ENCODE measurements around the gene NGRN. TPM values are rescaled to one million over a fixed set of nuclear protein-coding genes. Genes with fewer than 3 reads are reported as not detected.
"Not testable (repeated sequence)": the region's sequence is repeated elsewhere in the genome, so short reads cannot be mapped to it uniquely, and the experiment has no call there.

Gene NGRN
- total and polyA plus RNA-seq, 2 of the 8 experiments (the other 6 are each of a cell fraction or from before 2014, with no cell fraction given): 60.1 to 101 TPM

DNA sequence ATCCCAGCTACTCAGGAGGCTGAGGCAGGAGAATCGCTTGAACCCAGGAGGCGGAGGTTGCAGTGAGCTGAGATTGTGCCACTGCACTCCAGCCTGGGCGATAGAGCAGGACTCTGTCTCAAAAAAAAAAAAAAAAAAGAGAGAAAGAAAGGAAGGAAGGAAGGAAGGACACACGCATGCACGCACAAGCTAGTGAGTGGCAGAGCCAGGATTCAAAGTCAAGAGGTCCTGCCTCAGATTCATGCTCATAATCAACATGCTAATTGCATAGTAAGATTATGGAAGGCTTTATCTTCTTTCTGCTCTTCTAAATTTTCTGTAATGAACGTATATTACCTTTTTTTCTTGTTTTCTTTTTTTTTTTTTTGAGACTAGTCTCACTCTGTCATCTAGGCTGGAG is 4.7 kb upstream of the NGRN start:
- H2BK15ac ChIP-seq (ENCODE audit: low read length); H3K9ac ChIP-seq (replicated peaks in 1 of 4; ENCODE audit: extremely low read depth in 1 of 4, low read depth in 3 of 4, low read length in 3 of 4); H2BK5ac ChIP-seq (ENCODE audit: low read depth, low read length); H3K9me3 ChIP-seq (ENCODE audit: insufficient read depth in 2 of 2, low read depth in 1 of 2, low read length in 1 of 2); H3K36me3 ChIP-seq (ENCODE audit: control insufficient read depth in 2 of 4, insufficient read depth in 4 of 4, low read length in 3 of 4); H2AK5ac ChIP-seq (ENCODE audit: low read depth, low read length); H4K8ac ChIP-seq (ENCODE audit: extremely low read depth, insufficient read depth, low read length); H2BK120ac ChIP-seq (replicated peaks; ENCODE audit: low read depth, low read length); H3K23me2 ChIP-seq (ENCODE audit: low read depth, low read length); H3K79me1 ChIP-seq (ENCODE audit: low read depth, low read length); DNase-seq (ENCODE audit: low read depth in 1 of 2, low spot score in 2 of 2); H2BK12ac ChIP-seq (ENCODE audit: low read depth, low read length); H3K23ac ChIP-seq (ENCODE audit: insufficient read length); H3K4me3 ChIP-seq (ENCODE audit: extremely low read depth in 1 of 4, insufficient read depth in 2 of 4, low read depth in 3 of 4, low read length in 4 of 4); H3K14ac ChIP-seq (ENCODE audit: insufficient read length); H4K91ac ChIP-seq (replicated peaks; ENCODE audit: insufficient read length, low read length); H3K4ac ChIP-seq (replicated peaks; ENCODE audit: insufficient read length, low read depth, low read length); H3K27ac ChIP-seq (ENCODE audit: low read depth, low read length); H3K27me3 ChIP-seq (replicated peaks in 1 of 4; ENCODE audit: control insufficient read depth in 3 of 4, extremely low read depth in 1 of 4, insufficient read depth in 3 of 4, low read length in 3 of 4); H3K4me2 ChIP-seq (ENCODE audit: insufficient read depth in 1 of 2, low read depth in 2 of 2, low read length in 2 of 2); POLR2A ChIA-PET (ENCODE audit: partially characterized antibody); H3K18ac ChIP-seq (ENCODE audit: extremely low read depth, low read length); FAIRE-seq; H4K20me1 ChIP-seq (replicated peaks in 1 of 2; ENCODE audit: control insufficient read depth in 1 of 2, insufficient read depth in 2 of 2, low read length in 2 of 2); H2AFZ ChIP-seq (ENCODE audit: low read length); H3K56ac ChIP-seq (replicated peaks; ENCODE audit: insufficient read length, low read depth, low read length); H3K4me1 ChIP-seq (replicated peaks in 1 of 4; ENCODE audit: control insufficient read depth in 3 of 4, insufficient read depth in 4 of 4, low read length in 3 of 4); H2BK20ac ChIP-seq (ENCODE audit: low read length); H4K5ac ChIP-seq (ENCODE audit: insufficient read length, low read depth, low read length); H3K79me2 ChIP-seq (ENCODE audit: control insufficient read depth in 1 of 2, insufficient read depth in 2 of 2, low read length in 2 of 2): not testable (repeated sequence)
- 88% methylated on average over 1 of the region's 6 CpGs; no CpG with 5 or more reads in 1 of the 2 experiments for WGBS, 2 experiments (ENCODE audit: extremely low coverage in 1 of 2, insufficient coverage in 1 of 2, insufficient read length in 1 of 2, insufficient replicate concordance in 2 of 2, low coverage in 1 of 2, low lambda C conversion rate in 2 of 2, missing lambda C conversion rate in 1 of 2)
- CTCF ChIA-PET (ENCODE audit: partially characterized antibody): interaction anchor here (1.2 to 2.4 kb wide), 2 partner anchors 27 to 40 kb away, joined by 3 to 8 read pairs; partner anchors contain the start of genes CIB1 and GDPGP1
